IPS DF 4.7 (cell line): ENCODE measurements around the gene SRPK3.
"Not testable (repeated sequence)": the region's sequence is repeated elsewhere in the genome, so short reads cannot be mapped to it uniquely, and the experiment has no call there.

ENCODE experiments used
- DNase-seq: peaks from one replicate; pipeline ENCODE4 v3.0.0-alpha.2; 2013; ENCODE audit warnings: low spot score; ENCODE audit errors: extremely low read depth

Gene SRPK3

GRCh38 chrX:153780678-153781427 is at the start of gene SRPK3:
Gene SRPK3, plus strand, starts transcription at chrX:153781041. Its CDS starts 46 bp downstream, at chrX:153781087.
- no peak for DNase-seq

- DNase-seq, result no peak
Observed at GRCh38 chrX:153731117-153731844, 49.6 kb upstream of the SRPK3 start.

GRCh38 chrX:153731845-153732215 is 49.0 kb upstream of the SRPK3 start:
- no peak for DNase-seq

GRCh38 chrX:153732401-153732800 is 48.4 kb upstream of the SRPK3 start:
- no peak for DNase-seq

GRCh38 chrX:153733651-153734240 is 47.1 kb upstream of the SRPK3 start:
- DNase-seq, result no peak

- no peak for DNase-seq
Observed at GRCh38 chrX:153734871-153735270, 46.0 kb upstream of the SRPK3 start.

- DNase-seq, result no peak
Observed at GRCh38 chrX:153735274-153735673, 45.6 kb upstream of the SRPK3 start.

- DNase-seq, result no peak
Observed at GRCh38 chrX:153736071-153736820, 44.6 kb upstream of the SRPK3 start.

GRCh38 chrX:153736871-153737441 is 43.9 kb upstream of the SRPK3 start:
- DNase-seq, result no peak

- DNase-seq, result no peak
Observed at GRCh38 chrX:153738056-153738605, 42.7 kb upstream of the SRPK3 start.

- DNase-seq, result no peak
Observed at GRCh38 chrX:153739754-153740486, 40.9 kb upstream of the SRPK3 start.

GRCh38 chrX:153740631-153741222 is 40.1 kb upstream of the SRPK3 start:
- DNase-seq, result no peak

- DNase-seq, result no peak
Observed at GRCh38 chrX:153741446-153741845, 39.4 kb upstream of the SRPK3 start.

GRCh38 chrX:153742111-153742510 is 38.7 kb upstream of the SRPK3 start:
- DNase-seq, result not testable (repeated sequence)

- DNase-seq, result not testable (repeated sequence)
Observed at GRCh38 chrX:153742796-153743467, 37.9 kb upstream of the SRPK3 start.

GRCh38 chrX:153743468-153744209 is 37.2 kb upstream of the SRPK3 start:
- DNase-seq, result not testable (repeated sequence)

- no peak for DNase-seq
Observed at GRCh38 chrX:153744210-153745066, 36.4 kb upstream of the SRPK3 start.

- DNase-seq, result not testable (repeated sequence)
Observed at GRCh38 chrX:153745067-153745433, 35.8 kb upstream of the SRPK3 start.
